Colon (tissue), 2 donors: ENCODE measurements around the gene COL16A1.

Experiments used
- FAIRE-seq: peaks from 2 replicates; lab custom pipeline; 2012; peaks lifted over from hg19 to GRCh38; lab: Jason Lieb, UNC
- donor health status: control.
- donor health status: control.

Gene COL16A1

GRCh38 chr1:31703431-31704270, at the start of gene COL16A1:
TSS of gene COL16A1 (minus strand) at chr1:31704017. CDS start at chr1:31702193, 1,824 bp downstream.
- FAIRE-seq: no peak

GRCh38 chr1:31752952-31753475, 49.2 kb upstream of the COL16A1 start:
- no peak for FAIRE-seq

DNA sequence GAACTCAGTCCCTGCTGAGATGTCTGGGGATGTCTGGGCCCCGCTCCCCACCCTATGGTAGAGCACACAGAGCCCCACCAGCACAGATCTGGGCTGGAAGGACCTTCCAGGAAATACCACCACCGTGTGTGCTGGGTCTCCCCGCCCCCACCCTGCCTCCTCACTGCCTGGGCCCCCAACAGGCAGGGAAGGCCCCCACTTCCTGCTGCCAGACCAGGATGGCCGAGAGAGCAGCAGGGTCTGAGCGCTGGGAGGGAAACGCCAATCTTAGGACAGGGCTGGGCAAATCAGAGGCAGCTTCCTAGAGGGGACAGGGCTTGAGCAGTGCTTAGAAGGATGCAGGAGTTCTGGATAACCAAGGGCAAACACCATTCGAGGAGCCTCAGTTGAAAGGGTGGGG, 48.4 kb upstream of the COL16A1 start:
- no peak for FAIRE-seq

- FAIRE-seq: no peak
Measured at GRCh38 chr1:31751822-31752241, 48.0 kb upstream of the COL16A1 start.

- no peak for FAIRE-seq
Measured at GRCh38 chr1:31750858-31751510, 47.2 kb upstream of the COL16A1 start.

DNA sequence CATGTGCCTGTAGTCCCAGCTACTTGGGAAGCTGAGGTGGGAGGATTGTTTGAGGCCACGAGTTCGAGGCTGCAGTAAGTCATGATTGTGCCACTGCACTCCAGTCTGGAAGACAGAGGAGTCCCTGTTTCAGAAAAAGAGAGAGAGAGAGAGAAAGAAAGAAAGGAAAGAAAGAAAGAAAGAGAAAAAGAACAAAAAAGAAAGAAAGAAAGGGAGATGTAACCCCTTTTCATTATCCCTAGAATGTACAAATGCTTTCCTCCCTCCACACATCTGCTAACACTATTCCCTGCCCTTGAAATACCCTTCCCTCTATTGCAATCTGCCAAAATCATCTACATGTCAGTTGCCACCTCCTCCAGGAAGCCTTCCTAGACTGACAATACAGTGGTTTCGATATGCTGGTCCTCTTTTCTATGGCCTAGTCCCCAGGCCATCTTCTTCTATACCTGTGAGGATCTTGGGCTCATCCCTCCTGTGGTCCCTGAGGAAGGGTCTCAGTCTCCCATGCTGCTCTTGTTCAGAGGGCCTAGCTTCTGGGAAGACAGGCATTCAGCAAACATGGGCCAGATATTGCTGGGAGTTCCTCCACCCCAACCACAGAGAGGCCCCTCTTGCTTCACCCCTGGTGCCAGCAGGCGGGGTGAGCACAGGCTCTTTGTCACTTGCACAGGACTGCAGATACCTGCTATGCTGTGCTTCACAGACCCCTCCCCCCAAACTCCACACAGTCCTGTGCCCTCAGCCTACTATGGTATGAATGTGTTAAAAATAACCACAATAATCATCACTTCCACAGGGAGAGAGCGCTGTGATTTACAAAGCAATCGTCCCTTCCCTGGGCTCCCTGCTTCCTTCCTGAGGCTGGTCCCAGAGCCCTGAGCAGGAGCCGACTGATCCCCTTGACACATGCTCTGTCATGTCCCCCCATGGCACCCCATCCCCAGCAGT, 46.2 kb upstream of the COL16A1 start:
- FAIRE-seq: no peak

DNA sequence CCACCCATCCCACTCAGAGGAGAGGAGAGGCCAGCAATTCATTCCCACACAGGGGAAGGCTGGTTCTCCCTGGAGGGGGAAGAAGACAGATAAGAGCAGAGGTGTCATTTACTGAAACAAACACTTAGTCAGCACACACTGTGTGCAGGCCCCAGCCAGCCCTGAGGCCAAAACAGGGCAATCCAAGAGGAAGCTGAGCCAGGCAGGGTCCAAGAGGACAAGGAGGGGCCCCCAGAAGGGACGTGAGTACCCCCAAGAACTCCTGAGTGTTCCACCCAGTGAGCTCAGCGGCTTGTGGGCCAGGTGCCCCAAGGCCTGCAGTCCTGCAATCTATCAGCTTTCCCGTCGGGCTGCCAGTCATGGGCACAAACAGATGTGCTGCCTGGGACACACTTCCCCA, 44.5 kb upstream of the COL16A1 start:
- FAIRE-seq: no peak

GRCh38 chr1:31747304-31747703, 43.5 kb upstream of the COL16A1 start:
- FAIRE-seq: no peak

- FAIRE-seq: no peak
Measured at GRCh38 chr1:31746687-31747086, 42.9 kb upstream of the COL16A1 start.

DNA sequence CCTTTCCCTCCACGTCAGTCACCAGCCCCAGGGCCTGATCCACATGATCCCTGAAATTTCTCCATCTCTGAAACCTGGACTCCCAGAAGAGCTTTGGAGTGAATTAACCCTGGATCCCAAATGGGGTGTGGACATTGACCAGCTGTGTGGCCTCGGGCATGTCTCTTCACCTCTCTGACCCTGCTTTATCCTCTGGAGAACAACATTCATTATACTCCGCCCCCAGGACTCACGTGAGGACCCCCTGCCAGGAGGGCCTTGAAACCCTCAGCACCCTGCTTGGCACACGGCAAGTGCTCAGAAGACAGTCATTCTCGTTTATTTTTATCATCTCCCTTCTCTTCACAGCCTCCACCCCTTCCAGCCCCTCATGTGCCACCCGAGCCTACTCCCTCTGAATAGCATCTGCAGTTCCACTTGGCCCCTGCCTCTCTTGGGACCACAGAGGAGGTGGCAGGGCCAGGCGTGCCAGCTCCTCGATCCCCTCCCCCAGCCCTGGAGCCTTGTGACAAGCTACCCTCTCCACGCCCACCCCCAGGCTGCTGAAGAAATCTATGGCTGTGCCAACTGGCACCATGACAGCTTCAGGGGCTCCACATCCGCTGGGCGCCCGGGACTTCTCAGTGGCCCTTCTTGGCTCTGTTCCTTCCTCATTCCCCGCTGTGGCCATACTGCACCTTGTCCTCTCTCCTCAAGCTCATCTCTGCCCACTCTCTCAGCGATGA, 42.3 kb upstream of the COL16A1 start:
- no peak for FAIRE-seq

DNA sequence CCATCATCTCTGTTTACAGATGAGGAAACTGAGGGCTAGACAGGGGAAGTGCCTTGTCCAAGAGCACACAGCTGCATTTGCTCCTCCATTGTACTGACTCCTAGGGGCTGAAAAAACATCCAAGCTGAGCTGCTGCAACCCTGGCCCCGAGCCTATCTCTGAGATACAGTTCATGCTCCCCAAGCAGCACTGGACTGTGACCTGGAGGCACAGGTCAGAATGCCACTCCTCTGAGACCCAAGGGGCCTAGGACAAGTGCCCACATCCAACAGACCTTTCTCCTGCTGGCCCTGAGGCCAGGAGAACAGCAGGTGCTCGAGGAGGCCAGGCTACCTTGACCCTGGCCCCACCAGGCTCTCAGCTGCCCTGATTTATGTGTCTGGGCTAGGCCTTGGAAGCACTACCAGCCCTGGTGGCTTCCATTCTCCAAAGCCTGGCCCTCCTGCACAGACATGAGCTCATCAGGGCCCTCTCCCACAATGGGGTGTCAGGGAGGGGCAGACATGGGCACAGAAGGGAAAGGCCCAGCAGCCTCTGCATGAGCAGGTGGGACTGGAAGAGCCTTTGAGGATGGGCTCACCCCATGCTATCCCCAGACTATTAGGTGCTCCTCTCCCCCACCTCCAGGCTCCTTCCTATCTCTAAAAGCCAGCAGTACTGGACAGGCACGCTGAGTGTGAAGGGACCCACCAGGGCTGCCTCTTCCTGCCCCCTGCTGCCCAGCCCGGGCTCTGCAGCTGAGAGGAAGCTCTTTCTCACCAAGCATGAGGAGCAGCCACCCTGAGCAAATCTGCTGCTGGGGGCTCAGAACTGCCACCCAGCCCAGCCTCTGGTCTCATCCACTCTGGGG, 41.5 kb upstream of the COL16A1 start:
- FAIRE-seq: no peak

- FAIRE-seq: no peak
Measured at GRCh38 chr1:31744165-31744888, 40.5 kb upstream of the COL16A1 start.

DNA sequence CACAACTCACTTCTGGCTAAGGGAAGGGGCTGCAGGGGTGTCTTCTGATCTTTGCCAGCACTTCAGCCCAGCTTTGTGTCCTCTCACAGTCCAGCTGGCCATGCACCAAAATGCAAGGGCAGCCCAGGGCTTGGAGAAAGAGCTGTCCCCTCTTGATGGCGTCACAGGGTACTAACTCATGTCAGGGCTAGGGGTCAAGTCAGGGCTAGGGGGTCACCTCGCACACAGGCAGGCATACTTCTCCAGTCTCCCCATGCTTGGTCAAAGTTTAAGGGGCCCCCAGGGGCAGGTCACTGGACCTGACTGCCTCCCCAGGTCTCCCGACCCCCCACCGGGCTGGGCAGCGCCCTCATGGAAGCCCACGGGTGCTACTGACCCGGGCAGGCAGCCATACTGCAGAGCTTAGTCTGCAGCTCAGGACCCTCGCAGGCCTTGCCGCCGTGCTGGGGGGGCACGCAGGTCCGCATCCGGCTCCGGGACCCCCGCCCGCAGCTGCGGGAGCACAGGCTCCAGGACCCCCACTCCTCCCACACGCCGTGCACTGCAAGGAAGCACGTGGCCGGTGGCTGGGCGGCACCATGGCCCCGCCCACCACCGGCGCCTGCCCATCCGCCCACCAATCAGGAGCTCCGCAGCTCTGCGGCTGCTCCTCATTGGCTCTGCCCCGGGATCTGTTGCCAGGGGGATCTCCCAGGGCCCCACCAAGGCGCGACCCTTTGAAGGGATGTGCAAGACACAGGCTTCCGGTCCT, 38.8 kb upstream of the COL16A1 start:
- no peak for FAIRE-seq

- no peak for FAIRE-seq
Measured at GRCh38 chr1:31739346-31739745, 35.5 kb upstream of the COL16A1 start.

- FAIRE-seq: no peak
Measured at GRCh38 chr1:31736675-31737074, 32.9 kb upstream of the COL16A1 start.

DNA sequence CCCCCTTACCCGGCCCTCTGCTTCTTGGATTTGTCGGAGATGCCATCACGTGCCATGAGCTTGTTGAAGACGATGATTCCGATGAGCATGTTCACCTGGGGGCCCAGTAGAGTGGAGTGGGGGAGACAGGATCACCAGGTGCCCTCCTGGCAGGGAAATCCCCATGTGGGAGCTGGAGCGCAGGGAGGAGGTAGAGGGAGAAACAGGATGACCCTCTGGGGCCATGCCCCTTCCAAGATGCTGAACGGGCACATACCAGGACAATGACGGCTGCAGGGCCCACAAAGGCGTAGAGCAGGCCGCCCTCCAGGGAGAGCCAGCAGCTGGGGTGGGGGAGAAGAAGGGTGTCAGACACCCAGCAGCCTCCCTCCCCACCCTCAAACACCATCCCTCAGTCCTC, 31.8 kb upstream of the COL16A1 start:
- no peak for FAIRE-seq

DNA sequence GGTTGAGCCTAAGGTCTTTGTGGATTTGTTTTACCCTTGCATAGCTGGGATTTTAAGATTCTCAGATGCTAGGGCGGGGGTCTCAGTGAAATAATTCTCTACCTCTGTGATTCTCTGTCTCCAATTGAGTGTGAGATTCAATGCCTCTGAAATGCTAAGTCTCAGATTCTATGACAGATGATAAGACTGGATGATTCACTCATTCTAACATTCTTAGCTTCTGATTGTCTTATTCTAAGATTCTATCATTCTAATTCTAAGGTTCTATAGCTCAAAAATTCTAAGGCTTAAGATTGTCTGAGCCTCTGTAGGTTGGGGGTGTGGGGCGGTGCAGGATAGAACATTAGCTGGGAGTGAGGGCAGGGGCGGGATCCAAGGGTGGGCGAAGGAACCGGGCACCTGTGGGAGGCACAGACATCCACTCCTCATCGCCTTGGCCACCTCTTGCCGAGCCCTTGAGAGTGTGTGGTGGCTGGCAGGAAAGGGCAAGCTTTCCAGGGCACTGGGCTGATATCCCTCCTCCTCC, 30.8 kb upstream of the COL16A1 start:
- no peak for FAIRE-seq

GRCh38 chr1:31733389-31734219, 29.8 kb upstream of the COL16A1 start:
- no peak for FAIRE-seq
